GM23338 (cell line): ENCODE results near the gene TBCEL. TPM values are rescaled to one million over a fixed set of nuclear protein-coding genes. Genes with fewer than 3 reads are reported as not detected.

Experiments
- ATAC-seq: fragments of 200-7000 bp; cut with Tn5 transposase; 3 replicates; pipeline ENCODE4 v1.9.1; 2020
- DNase-seq: peaks from one replicate; pipeline ENCODE4 v3.0.0-alpha.2; 2015; ENCODE audit warnings: low spot score
- H2AFZ ChIP-seq: fragments of 200-600 bp; sonication (generic); 2 replicates; pipeline ENCODE4 v1.8.0; 2016; ENCODE audit warnings: antibody characterized with exemption, mild to moderate bottlenecking, moderate library complexity
- H3F3A ChIP-seq: fragments of 200-600 bp; sonication (generic); replicated peaks from 2 replicates; pipeline ENCODE4 v1.8.0; 2017; ENCODE audit warnings: antibody characterized with exemption, mixed run types, low read depth
- H3K27ac ChIP-seq: fragments of 200-600 bp; sonication (generic); 2 replicates; pipeline ENCODE4 v1.6.1; 2016; ENCODE audit warnings: low read depth
- H3K27me3 ChIP-seq: fragments of 200-600 bp; sonication (generic); 2 replicates; pipeline ENCODE4 v1.8.0; 2016; ENCODE audit warnings: mild to moderate bottlenecking, mixed run types, moderate library complexity; ENCODE audit not compliant: insufficient read depth
- H3K36me3 ChIP-seq: fragments of 200-600 bp; sonication (generic); 2 replicates; pipeline ENCODE4 v1.8.0; 2016; ENCODE audit warnings: mild to moderate bottlenecking; ENCODE audit not compliant: insufficient read depth
- H3K4me1 ChIP-seq: fragments of 200-600 bp; sonication (generic); 2 replicates; pipeline ENCODE4 v1.8.0; 2016; ENCODE audit warnings: mild to moderate bottlenecking, moderate library complexity; ENCODE audit not compliant: insufficient read depth
- H3K4me2 ChIP-seq: fragments of 200-600 bp; sonication (generic); 2 replicates; pipeline ENCODE4 v1.7.1; 2017; ENCODE audit warnings: mixed run types
- H3K4me3 ChIP-seq: fragments of 200-600 bp; sonication (generic); 2 replicates; pipeline ENCODE4 v1.6.1; 2016; ENCODE audit warnings: mixed run types
- H3K79me2 ChIP-seq: fragments of 200-600 bp; sonication (generic); replicated peaks from 2 replicates; pipeline ENCODE4 v1.8.0; 2017; ENCODE audit warnings: mild to moderate bottlenecking; ENCODE audit not compliant: insufficient read depth
- H3K9me2 ChIP-seq: fragments of 200-600 bp; sonication (generic); 2 replicates; pipeline ENCODE4 v1.8.0; 2017; ENCODE audit not compliant: insufficient read depth
- H4K20me1 ChIP-seq: fragments of 200-600 bp; sonication (generic); replicated peaks from 2 replicates; pipeline ENCODE4 v1.8.0; 2017; ENCODE audit warnings: mild to moderate bottlenecking; ENCODE audit not compliant: insufficient read depth
- H3K27ac Mint-ChIP-seq: 2 replicates; pipeline ENCODE4 v1.8.0; 2020; ENCODE audit warnings: inconsistent platforms, mild to moderate bottlenecking, moderate library complexity, mixed read lengths
- H3K27me3 Mint-ChIP-seq: 3 replicates; pipeline ENCODE4 v1.8.0; 2022; ENCODE audit warnings: low read depth, mild to moderate bottlenecking, moderate library complexity, mixed read lengths, inconsistent platforms; ENCODE audit not compliant: insufficient read depth, poor library complexity
- H3K36me3 Mint-ChIP-seq: 3 replicates; pipeline ENCODE4 v1.8.0; 2021; ENCODE audit warnings: low read depth, mild to moderate bottlenecking, inconsistent platforms, moderate library complexity, mixed read lengths
- H3K4me1 Mint-ChIP-seq: 3 replicates; pipeline ENCODE4 v1.8.0; 2020; ENCODE audit warnings: mild to moderate bottlenecking, inconsistent platforms, mixed read lengths
- H3K4me3 Mint-ChIP-seq: 3 replicates; pipeline ENCODE4 v1.8.0; 2021; ENCODE audit warnings: moderate library complexity, mild to moderate bottlenecking, inconsistent platforms, mixed read lengths
- H3K9me3 Mint-ChIP-seq: 3 replicates; pipeline ENCODE4 v1.8.0; 2020; ENCODE audit warnings: moderate library complexity, mild to moderate bottlenecking, inconsistent platforms, mixed read lengths
- CREB1 ChIP-seq: fragments of 250-450 bp; sonication (Bioruptor Pico); IDR thresholded peaks from 2 replicates; pipeline ENCODE4 v1.5.0; 2020; ENCODE audit warnings: low read depth, mild to moderate bottlenecking, moderate library complexity
- CTCF ChIP-seq, 2 experiments: fragments of 200-600 bp in 1 of 2; sonication (generic) in 1 of 2; conservative IDR thresholded peaks; 2 replicates each; pipeline versions ENCODE4 v1.5.1 to v1.6.1; 2016 to 2017; ENCODE audit warnings: antibody characterized with exemption in 2 of 2, low read depth in 2 of 2, mild to moderate bottlenecking in 2 of 2, moderate library complexity in 1 of 2
- ETS1 ChIP-seq: IDR thresholded peaks from 2 replicates; pipeline ENCODE4 v1.6.1; 2016; ENCODE audit warnings: antibody characterized with exemption
- JUNB ChIP-seq: IDR thresholded peaks from one replicate; pipeline ENCODE4 v1.6.1; 2016; ENCODE audit warnings: antibody characterized with exemption; ENCODE audit not compliant: unreplicated experiment
- NANOG ChIP-seq: IDR thresholded peaks from 2 replicates; pipeline ENCODE4 v1.6.1; 2016; ENCODE audit warnings: antibody characterized with exemption, borderline replicate concordance
- ZNF114 ChIP-seq: fragments of 250-450 bp; sonication (Bioruptor Pico); IDR thresholded peaks from 2 replicates; pipeline ENCODE4 v1.5.0; 2020; ENCODE audit warnings: mild to moderate bottlenecking, moderate library complexity
- ZNF331 ChIP-seq: fragments of 250-450 bp; sonication (Bioruptor Pico); IDR thresholded peaks from 2 replicates; pipeline ENCODE4 v1.5.0; 2020; ENCODE audit warnings: low read depth, mild to moderate bottlenecking, moderate library complexity
- ZNF462 ChIP-seq: fragments of 250-450 bp; sonication (Bioruptor Pico); IDR thresholded peaks from 2 replicates; pipeline ENCODE4 v1.5.0; 2020; ENCODE audit warnings: mild to moderate bottlenecking, moderate library complexity
- polyA plus RNA-seq: library from polyadenylated mRNA; unstranded; fragments of >200 nt; fragmentation: Nextera tagmentation; extraction: Ambion mirVana; gene quantifications from 2 replicates; pipeline ENCODE4 v1.2.1, GENCODE V29; 2016
- total RNA-seq: library from RNA; depleted of rRNA; stranded (reverse); fragments of >200 nt; shearing (Covaris generic); gene quantifications from 2 replicates; pipeline ENCODE4 v1.2.3, GENCODE V29; 2014

TBCEL gene
- total and polyA plus RNA-seq, 2 experiments from 2014 or later, result 5.4 to 16.2 TPM

GRCh38 chr11:121006922-121007321, 17.0 kb upstream of the TBCEL start (continued):
- no peak for TF ChIP-seq JUNB
- TF ChIP-seq NANOG, result no peak
- no peak for TF ChIP-seq ETS1

DNA sequence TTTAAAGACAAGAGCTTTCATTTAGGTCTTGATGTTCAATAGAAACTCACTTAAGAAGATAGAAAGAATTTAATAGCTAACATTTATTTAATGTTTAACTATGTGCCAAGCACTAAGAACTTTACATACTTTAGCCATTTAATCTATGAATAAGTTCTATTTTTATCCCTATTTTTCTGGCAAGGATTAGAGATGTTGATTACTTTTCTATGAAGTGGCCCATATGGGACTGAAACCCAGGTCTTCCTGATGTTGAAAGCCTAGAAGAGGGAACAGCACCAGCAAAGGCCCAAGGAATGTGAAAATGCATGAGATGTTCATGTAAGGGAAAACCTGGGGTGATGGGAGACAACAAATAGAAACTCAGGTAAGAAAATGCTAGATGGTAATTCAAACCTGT, 15.4 kb upstream of the TBCEL start:
- Mint-ChIP-seq H3K27me3 (no peaks in the 10 kb centered on the region), H3K9me3 (no peaks in the 10 kb centered on the region; the same call in 1 of the 3 replicates), H3K4me1 (peaks cover 20% of the 10 kb centered on the region), H3K4me3 (no peak overlapping the region), H3K36me3 (no peaks in the 10 kb centered on the region; the same call in 1 of the 3 replicates), H3K27ac (no peak overlapping the region)
- Histone ChIP-seq H3K4me3 (no peak overlapping the region), H3K9me2 (no peaks in the 10 kb centered on the region), H3K4me1 (peaks cover 4% of the 10 kb centered on the region; the same call in 1 of the 2 replicates), H3K27ac (no peak overlapping the region), H3F3A (no peaks in the 10 kb centered on the region), H2AFZ (no peak overlapping the region), H3K79me2 (no peaks in the 10 kb centered on the region), H3K27me3 (no peaks in the 10 kb centered on the region), H4K20me1 (no peaks in the 10 kb centered on the region), H3K4me2 (no peak overlapping the region), H3K36me3 (no peaks in the 10 kb centered on the region)
- DNase-seq, result no peak
- TF ChIP-seq JUNB, result no peak
- ATAC-seq, result no peak

DNA sequence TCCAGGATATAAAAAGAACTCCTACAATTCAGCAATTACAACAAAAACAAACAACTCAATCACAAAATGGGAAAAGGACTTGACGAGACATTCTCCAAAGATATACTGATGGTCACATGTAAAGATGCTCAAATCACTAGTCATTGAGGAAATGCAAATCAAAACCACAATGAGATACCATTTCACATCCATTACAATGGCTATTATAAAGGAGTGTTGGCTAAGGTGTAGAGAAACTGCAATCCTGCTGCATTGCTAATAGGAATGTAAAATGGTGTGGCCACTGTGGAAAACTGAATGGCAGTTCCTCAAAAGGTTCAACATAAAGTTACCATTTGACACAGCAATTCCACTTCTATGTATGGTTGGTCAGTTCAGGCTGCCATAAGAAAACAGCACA, 11.8 kb upstream of the TBCEL start:
- Histone ChIP-seq H3K27me3 (no peaks in the 10 kb centered on the region), H3K4me3 (no peak overlapping the region), H4K20me1 (no peaks in the 10 kb centered on the region), H3K9me2 (no peaks in the 10 kb centered on the region), H2AFZ (no peak overlapping the region), H3K27ac (no peak overlapping the region), H3K4me2 (0 out of 2 replicates have a peak overlapping the region, but pooled peaks have one; percentile 5), H3K79me2 (no peaks in the 10 kb centered on the region), H3K4me1 (no peaks in the 10 kb centered on the region; the same call in 1 of the 2 replicates), H3F3A (no peaks in the 10 kb centered on the region), H3K36me3 (no peaks in the 10 kb centered on the region)
- no peaks in the 10 kb centered on the region for H3K27me3 Mint-ChIP-seq
- H3K36me3 Mint-ChIP-seq, result no peaks in the 10 kb centered on the region; the same call in 1 of the 3 replicates
- H3K9me3 Mint-ChIP-seq, result no peaks in the 10 kb centered on the region; the same call in 1 of the 3 replicates
- ATAC-seq (peak; percentile 61), DNase-seq (peak; percentile 39)
- H3K4me3 Mint-ChIP-seq, result no peak overlapping the region
- peak overlapping the region; percentile 74; the same call in 1 of the 2 replicates for H3K27ac Mint-ChIP-seq
- peaks cover 11% of the 10 kb centered on the region for H3K4me1 Mint-ChIP-seq
- TF ChIP-seq ZNF462 (CRISPR knock-in tag) (no peak), ZNF114 (CRISPR knock-in tag) (no peak), CREB1 (CRISPR knock-in tag) (no peak), CTCF (conservative IDR thresholded peaks at IDR 0.05; ENCODE audit: low read depth in 2 of 2) (no peak), ETS1 (no peak), JUNB (no peak), ZNF331 (CRISPR knock-in tag) (no peak)
